Small intestine (tissue), 7 donors: Measurements from ENCODE around the gene HDAC8. TPM values are rescaled to one million over a fixed set of nuclear protein-coding genes. Genes with fewer than 3 reads are reported as not detected.
"Not testable (repeated sequence)": the region's sequence is repeated elsewhere in the genome, so short reads cannot be mapped to it uniquely, and the experiment has no call there.

Experiments
- DNase-seq, 2 donors: peaks; one replicate each; pipeline versions ENCODE4 v3.0.0 to v3.0.0-alpha.2; 2013
- FAIRE-seq: peaks from 2 replicates; lab custom pipeline; 2012; peaks lifted over from hg19 to GRCh38; lab: Jason Lieb, UNC
- H3K27ac ChIP-seq, 3 donors: one replicate each; pipeline ENCODE4 v1.5.1; 2013; ENCODE audit warnings: low read length in 2 of 3, mild to moderate bottlenecking in 2 of 3, control low read depth in 1 of 3, inconsistent platforms in 1 of 3, low read depth in 1 of 3, moderate library complexity in 1 of 3
- H3K27me3 ChIP-seq, 3 donors: one replicate each; pipeline ENCODE4 v1.6.1; 2013; ENCODE audit warnings: low read length in 3 of 3, inconsistent platforms in 1 of 3; ENCODE audit not compliant: control insufficient read depth in 3 of 3, insufficient read depth in 3 of 3
- H3K36me3 ChIP-seq, 3 donors: one replicate each; pipeline ENCODE4 v1.6.1; 2013; ENCODE audit warnings: low read length in 3 of 3, inconsistent platforms in 1 of 3, low read depth in 1 of 3, mild to moderate bottlenecking in 1 of 3, moderate library complexity in 1 of 3; ENCODE audit not compliant: control insufficient read depth in 3 of 3, insufficient read depth in 2 of 3
- H3K4me1 ChIP-seq, 3 donors: one replicate each; pipeline ENCODE4 v1.6.1; 2013; ENCODE audit warnings: low read length in 2 of 3, inconsistent platforms in 1 of 3, low read depth in 1 of 3, mild to moderate bottlenecking in 1 of 3, moderate library complexity in 1 of 3; ENCODE audit not compliant: control insufficient read depth in 3 of 3, insufficient read depth in 2 of 3
- H3K4me3 ChIP-seq, 3 donors: one replicate each; pipeline ENCODE4 v1.5.1; 2013; ENCODE audit warnings: low read length in 3 of 3, control low read depth in 1 of 3, inconsistent platforms in 1 of 3, low read depth in 1 of 3, mild to moderate bottlenecking in 1 of 3, moderate library complexity in 1 of 3
- H3K9me3 ChIP-seq, 2 donors: one replicate each; pipeline ENCODE4 v1.6.1; 2013; ENCODE audit warnings: low read depth in 1 of 2, low read length in 1 of 2; ENCODE audit not compliant: control insufficient read depth in 2 of 2, insufficient read depth in 1 of 2
- WGBS, 3 donors: extraction: QIAGEN DNeasy Blood & Tissue Kit; methylation state at CpG; one replicate each; pipeline ENCODE4 v1.1.7; 2013; 5-methylcytosine and 5-hydroxymethylcytosine counted together
- polyA plus RNA-seq, 4 donors: library from polyadenylated mRNA; stranded (reverse) in 3 of 4; unstranded in 1 of 4; fragments of 200-250 nt in 3 of 4; fragments of 120-200 nt in 1 of 4; gene quantifications; one replicate each; pipeline versions ENCODE4 v1.2.1 to v1.2.3, GENCODE V29; 2013
- donor health status: healthy with polysubstance abuse.
- donor health status: control.
- donor health status: control.
- donor health status: Bipolar disorder and iron deficiency.
- donor health status: healthy.

Gene HDAC8
- polyA plus RNA-seq, 4 donors = 11.3 to 24.7 (median 19.1) TPM

GRCh38 chrX:72466493-72466892, 106.2 kb downstream of the HDAC8 start:
- Histone ChIP-seq H3K4me3 (no peak overlapping the region), H3K9me3 (no peaks in the 10 kb centered on the region), H3K4me1 (no peaks in the 10 kb centered on the region), H3K36me3 (peaks cover 0 to 2% (median 0%) of the 10 kb centered on the region in 3 donors), H3K27ac (no peak overlapping the region), H3K27me3 (no peaks in the 10 kb centered on the region)
- FAIRE-seq (no peak), DNase-seq (no peak)
- 78 to 93% (median 86%) methylated on average over 3 of the region's 3 CpGs for WGBS, 3 donors

- no peak overlapping the region for H3K27ac ChIP-seq
- no peak for DNase-seq
- no peaks in the 10 kb centered on the region for H3K9me3 ChIP-seq
- H3K27me3 ChIP-seq = no peaks in the 10 kb centered on the region
- H3K4me3 ChIP-seq = no peak overlapping the region
- H3K4me1 ChIP-seq = no peaks in the 10 kb centered on the region
- FAIRE-seq = no peak
- H3K36me3 ChIP-seq = peaks cover 0 to 2% (median 0%) of the 10 kb centered on the region in 3 donors
- 69 to 90% (median 82%) methylated on average over 2 of the region's 2 CpGs for WGBS, 3 donors
Measured at GRCh38 chrX:72465889-72466288, 106.8 kb downstream of the HDAC8 start.

GRCh38 chrX:72461766-72462165, 110.9 kb downstream of the HDAC8 start:
- Histone ChIP-seq H3K9me3 (no peaks in the 10 kb centered on the region), H3K27ac (no peak overlapping the region), H3K4me1 (no peaks in the 10 kb centered on the region), H3K27me3 (no peaks in the 10 kb centered on the region), H3K36me3 (peaks cover 0 to 2% (median 0%) of the 10 kb centered on the region in 3 donors), H3K4me3 (no peak overlapping the region)
- FAIRE-seq (no peak), DNase-seq (no peak)
- 66 to 80% (median 71%) methylated on average over 5 of the region's 5 CpGs for WGBS, 3 donors

- 75 to 97% (median 96%) methylated on average over 2 of the region's 2 CpGs for WGBS, 3 donors
Measured at GRCh38 chrX:72461288-72461687, 111.4 kb downstream of the HDAC8 start.

GRCh38 chrX:72460715-72461114, 111.9 kb downstream of the HDAC8 start:
- Histone ChIP-seq H3K4me1 (no peaks in the 10 kb centered on the region), H3K27ac (no peak overlapping the region), H3K36me3 (peaks cover 0 to 2% (median 0%) of the 10 kb centered on the region in 3 donors), H3K9me3 (no peaks in the 10 kb centered on the region), H3K27me3 (no peaks in the 10 kb centered on the region), H3K4me3 (no peak overlapping the region)
- DNase-seq (no peak), FAIRE-seq (no peak)
- 87 to 100% (median 95%) methylated on average over 1 of the region's 1 CpG for WGBS, 3 donors

More at GRCh38 chrX:72461288-72461687, 111.4 kb downstream of the HDAC8 start:
- Histone ChIP-seq H3K27ac (no peak overlapping the region), H3K36me3 (peaks cover 0 to 2% (median 0%) of the 10 kb centered on the region in 3 donors), H3K9me3 (no peaks in the 10 kb centered on the region), H3K4me1 (no peaks in the 10 kb centered on the region), H3K27me3 (no peaks in the 10 kb centered on the region), H3K4me3 (no peak overlapping the region)
- DNase-seq = no peak
- FAIRE-seq = no peak

- H3K4me1 ChIP-seq, FAIRE-seq, H3K27ac ChIP-seq, H3K36me3 ChIP-seq, H3K9me3 ChIP-seq, H3K27me3 ChIP-seq, H3K4me3 ChIP-seq, DNase-seq: not testable (repeated sequence)
- WGBS, 3 donors = 100% methylated on average over 1 of the region's 1 CpG
Measured at GRCh38 chrX:72449034-72449433, 123.6 kb downstream of the HDAC8 start.

- H3K27ac ChIP-seq, H3K4me3 ChIP-seq, DNase-seq, H3K27me3 ChIP-seq, H3K36me3 ChIP-seq, H3K4me1 ChIP-seq, FAIRE-seq, H3K9me3 ChIP-seq: not testable (repeated sequence)
- WGBS, 3 donors = 90 to 97% (median 95%) methylated on average over 13 to 16 of the region's 16 CpGs
Measured at GRCh38 chrX:72440764-72441163, 131.9 kb downstream of the HDAC8 start.

- H3K9me3 ChIP-seq = peaks cover 0 to 8% of the 10 kb centered on the region in 2 donors
- peaks cover 0 to 8% (median 0%) of the 10 kb centered on the region in 3 donors for H3K36me3 ChIP-seq
- no peak overlapping the region for H3K27ac ChIP-seq
- DNase-seq = no peak
- H3K4me3 ChIP-seq = no peak overlapping the region
- no peaks in the 10 kb centered on the region for H3K27me3 ChIP-seq
- no peaks in the 10 kb centered on the region for H3K4me1 ChIP-seq
- no peak for FAIRE-seq
Measured at GRCh38 chrX:72436010-72436409, 136.6 kb downstream of the HDAC8 start.

GRCh38 chrX:72430405-72430968, 142.2 kb downstream of the HDAC8 start:
- FAIRE-seq (no peak), DNase-seq (no peak)
- Histone ChIP-seq H3K27me3 (no peaks in the 10 kb centered on the region), H3K36me3 (peaks cover 0 to 3% (median 0%) of the 10 kb centered on the region in 3 donors), H3K4me3 (no peak overlapping the region), H3K4me1 (no peaks in the 10 kb centered on the region), H3K27ac (no peak overlapping the region), H3K9me3 (peaks cover 0 to under 1% of the 10 kb centered on the region in 2 donors)
- 73 to 90% (median 78%) methylated on average over 4 of the region's 4 CpGs for WGBS, 3 donors
